A204.1 (cell line): ENCODE measurements around the gene UBAP1.
"Not testable (repeated sequence)": the region's sequence is repeated elsewhere in the genome, so short reads cannot be mapped to it uniquely, and the experiment has no call there.

ENCODE experiments used
- FAIRE-seq: peaks from 2 replicates; lab custom pipeline; 2012; peaks lifted over from hg19 to GRCh38; lab: Jason Lieb, UNC

The UBAP1 gene

GRCh38 chr9:34178436-34179212, at the start of gene UBAP1:
Gene UBAP1 (plus strand): TSS chr9:34179043. CDS start chr9:34220915, 41,872 bp downstream.
- peak; percentile 96 for FAIRE-seq

- FAIRE-seq: no peak
Measured at GRCh38 chr9:34131571-34131970, 47.3 kb upstream of the UBAP1 start.

- FAIRE-seq: no peak
Measured at GRCh38 chr9:34133436-34133949, 45.4 kb upstream of the UBAP1 start.

- no peak for FAIRE-seq
Measured at GRCh38 chr9:34134521-34134920, 44.3 kb upstream of the UBAP1 start.

GRCh38 chr9:34138644-34139043, 40.2 kb upstream of the UBAP1 start:
- FAIRE-seq: not testable (repeated sequence)

- FAIRE-seq: no peak
Measured at GRCh38 chr9:34139477-34140146, 39.2 kb upstream of the UBAP1 start.

- peak; percentile 27 for FAIRE-seq
Measured at GRCh38 chr9:34140853-34141252, 38.0 kb upstream of the UBAP1 start.

- no peak for FAIRE-seq
Measured at GRCh38 chr9:34143116-34143515, 35.7 kb upstream of the UBAP1 start.

- FAIRE-seq: no peak
Measured at GRCh38 chr9:34145165-34145564, 33.7 kb upstream of the UBAP1 start.

GRCh38 chr9:34151398-34151797, 27.4 kb upstream of the UBAP1 start:
- FAIRE-seq: no peak

GRCh38 chr9:34154057-34154456, 24.8 kb upstream of the UBAP1 start:
- no peak for FAIRE-seq

- FAIRE-seq: no peak
Measured at GRCh38 chr9:34157318-34157717, 21.5 kb upstream of the UBAP1 start.

GRCh38 chr9:34157898-34158297, 20.9 kb upstream of the UBAP1 start:
- FAIRE-seq: no peak

GRCh38 chr9:34158362-34158869, 20.4 kb upstream of the UBAP1 start:
- FAIRE-seq: no peak

GRCh38 chr9:34163434-34163833, 15.4 kb upstream of the UBAP1 start:
- FAIRE-seq: no peak

- FAIRE-seq: no peak
Measured at GRCh38 chr9:34169125-34169524, 9.7 kb upstream of the UBAP1 start.

GRCh38 chr9:34170237-34170991, 8.4 kb upstream of the UBAP1 start:
- no peak for FAIRE-seq

GRCh38 chr9:34171753-34172535, 6.9 kb upstream of the UBAP1 start:
- FAIRE-seq: no peak

GRCh38 chr9:34176089-34176488, 2.8 kb upstream of the UBAP1 start:
- no peak for FAIRE-seq

- no peak for FAIRE-seq
Measured at GRCh38 chr9:34177593-34178435, 1.0 kb upstream of the UBAP1 start.
